ENCODE data around the gene CD300LB.

- TF ChIP-seq CTCF (IDR thresholded peaks at IDR 0.05), result no peak
- TF ChIP-seq POLR2AphosphoS5 (IDR thresholded peaks at IDR 0.05), result no peak
Measured at GRCh38 chr17:74555427-74555940, 24.2 kb upstream of the CD300LB start.

Data from stomach (tissue), 4 donors.